HepG2 (cell line): ENCODE data around the gene HECTD1. TPM values are rescaled to one million over a fixed set of nuclear protein-coding genes. Genes with fewer than 3 reads are reported as not detected.

Experiments
- HDAC1 ChIP-seq: sonication (generic); formaldehyde crosslinking; IDR thresholded peaks from 2 replicates; pipeline ENCODE4 v1.5.1; 2020; ENCODE audit warnings: mild to moderate bottlenecking, missing genetic modification reagents
- HMG20A ChIP-seq: IDR thresholded peaks from 2 replicates; pipeline ENCODE4 v1.6.1; 2016; ENCODE audit warnings: borderline replicate concordance
- MEIS2 ChIP-seq: sonication (generic); formaldehyde crosslinking; IDR thresholded peaks from 2 replicates; pipeline ENCODE4 v1.9.0; 2021; ENCODE audit warnings: mild to moderate bottlenecking, missing genetic modification reagents
- MIER2 ChIP-seq: IDR thresholded peaks from 2 replicates; pipeline ENCODE4 v1.6.1; 2016; ENCODE audit warnings: missing biosample characterization, missing genetic modification reagents
- NFAT5 ChIP-seq: sonication (generic); formaldehyde crosslinking; IDR thresholded peaks from 2 replicates; pipeline ENCODE4 v1.4.0; 2020; ENCODE audit warnings: missing genetic modification reagents
- NFATC3 ChIP-seq: sonication (generic); formaldehyde crosslinking; IDR thresholded peaks from 2 replicates; pipeline ENCODE4 v1.5.1; 2020; ENCODE audit warnings: mild to moderate bottlenecking, missing genetic modification reagents
- PHF5A ChIP-seq: IDR thresholded peaks from one replicate; pipeline ENCODE4 v1.6.1; 2018; ENCODE audit warnings: low read depth, missing genetic modification reagents; ENCODE audit not compliant: unreplicated experiment
- POGZ ChIP-seq: sonication (generic); formaldehyde crosslinking; IDR thresholded peaks from 2 replicates; pipeline ENCODE4 v1.4.0; 2020; ENCODE audit warnings: mild to moderate bottlenecking, missing genetic modification reagents
- REL ChIP-seq: sonication (generic); formaldehyde crosslinking; conservative IDR thresholded peaks from 2 replicates; pipeline ENCODE4 v1.8.0; 2022; ENCODE audit warnings: mild to moderate bottlenecking, missing genetic modification reagents, moderate library complexity
- RELA ChIP-seq: sonication (generic); formaldehyde crosslinking; IDR thresholded peaks from 2 replicates; pipeline ENCODE4 v1.4.0; 2020; ENCODE audit warnings: missing genetic modification reagents
- SAFB2 ChIP-seq: sonication (generic); formaldehyde crosslinking; IDR thresholded peaks from 2 replicates; pipeline ENCODE4 v1.5.1; 2020; ENCODE audit warnings: missing genetic modification reagents, low read depth, mild to moderate bottlenecking, borderline replicate concordance
- SNAPC5 ChIP-seq: sonication (generic); formaldehyde crosslinking; IDR thresholded peaks from 2 replicates; pipeline ENCODE4 v1.8.1; 2023; ENCODE audit warnings: mild to moderate bottlenecking, missing genetic modification reagents, borderline replicate concordance
- SP5 ChIP-seq: IDR thresholded peaks from 2 replicates; pipeline ENCODE4 v1.6.1; 2016; ENCODE audit warnings: low read depth, borderline replicate concordance
- TFE3 ChIP-seq: IDR thresholded peaks from 2 replicates; pipeline ENCODE4 v1.6.1; 2016
- ZBTB43 ChIP-seq: sonication (generic); formaldehyde crosslinking; conservative IDR thresholded peaks from 2 replicates; pipeline ENCODE4 v1.4.0; 2020; ENCODE audit warnings: missing genetic modification reagents
- ZNF232 ChIP-seq: sonication (generic); formaldehyde crosslinking; IDR thresholded peaks from 2 replicates; pipeline ENCODE4 v1.4.0; 2020; ENCODE audit warnings: missing genetic modification reagents, borderline replicate concordance
- ZNF709 ChIP-seq: sonication (generic); formaldehyde crosslinking; IDR thresholded peaks from 2 replicates; pipeline ENCODE4 v1.5.0; 2020; ENCODE audit warnings: mild to moderate bottlenecking, missing genetic modification reagents
- ZSCAN25 ChIP-seq: sonication (generic); formaldehyde crosslinking; IDR thresholded peaks from 2 replicates; pipeline ENCODE4 v1.8.0; 2022; ENCODE audit warnings: mild to moderate bottlenecking, missing genetic modification reagents
- polyA plus RNA-seq, 8 experiments: library from polyadenylated mRNA; depleted of rRNA in 3 of 8; stranded (reverse) in 7 of 8; unstranded in 1 of 8; fragments of >200 nt; fragmentation: Illumina TruSeq in 4 of 8; extraction: Trizol in 4 of 8; gene quantifications; 2 replicates each; pipeline versions ENCODE4 v1.2.1 to v1.2.3, GENCODE V29; 2011 to 2016; ENCODE audit warnings: low read depth in 4 of 8, missing spikeins in 1 of 8, mixed read lengths in 1 of 8; ENCODE audit not compliant: insufficient read depth in 1 of 8
- total RNA-seq, 5 experiments: library from RNA; depleted of rRNA; stranded (reverse); fragments of >200 nt; fragmentation: Illumina TruSeq; extraction: Trizol; gene quantifications; 2 replicates each; pipeline ENCODE4 v1.2.3, GENCODE V29; 2016; ENCODE audit warnings: low read depth in 1 of 5
- TF ChIP-seq, protein P1 (sequence below): sonication (generic); formaldehyde crosslinking; IDR thresholded peaks from 2 replicates; pipeline ENCODE4 v1.5.0; 2020; ENCODE audit warnings: mild to moderate bottlenecking, missing genetic modification reagents

The HECTD1 gene
- total and polyA plus RNA-seq, 2 of the 13 experiments (the other 11 are each of a cell fraction or from before 2014, with no cell fraction given) = 312 to 560 TPM

DNA sequence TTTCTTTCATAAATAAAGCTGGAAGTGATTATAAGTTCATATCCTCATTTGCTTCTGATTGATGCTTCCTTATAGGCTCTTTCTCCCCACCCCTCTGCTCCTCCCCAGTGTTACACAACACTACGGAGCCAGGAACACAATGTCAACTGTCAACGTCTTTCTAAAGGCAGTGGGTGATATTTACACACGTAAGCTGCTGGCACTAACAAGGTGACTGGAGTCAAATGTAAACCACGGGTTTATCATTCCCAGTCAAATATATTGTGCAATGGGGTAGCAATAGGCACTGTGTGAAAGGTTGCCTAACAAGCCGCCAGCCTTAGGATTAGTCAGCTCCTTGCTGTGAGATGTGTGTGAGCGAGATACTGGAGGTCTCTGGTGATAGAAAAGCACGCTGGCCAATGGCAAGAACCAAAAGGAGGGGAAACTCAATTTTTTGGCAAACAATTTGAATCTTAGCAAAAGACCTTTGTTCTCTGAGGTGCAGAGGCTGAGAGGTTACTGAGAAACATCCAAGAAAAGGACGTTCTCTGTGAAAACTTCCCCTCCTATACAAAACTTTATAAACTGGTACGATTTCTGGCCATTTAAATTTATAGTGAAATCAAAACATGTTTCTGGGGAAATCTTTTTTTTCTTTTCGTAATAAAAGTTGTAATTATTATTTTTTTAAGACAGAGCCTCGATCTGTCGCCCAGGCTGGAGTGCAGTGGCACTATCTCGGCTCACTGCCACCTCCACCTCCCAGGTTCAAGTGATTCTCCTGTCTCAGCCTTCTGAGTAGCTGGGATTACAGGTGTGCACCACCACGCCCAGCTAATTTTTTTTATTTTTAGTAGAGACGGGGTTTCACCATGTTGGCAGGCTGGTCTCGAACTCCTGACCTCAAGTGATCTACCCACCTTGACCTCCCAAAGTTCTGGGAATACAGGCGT, 22.3 kb upstream of the HECTD1 start (continued):
- TF ChIP-seq ZNF232 (CRISPR knock-in tag) = peak; percentile 100
- peak; percentile 91 for TF ChIP-seq ZSCAN25 (CRISPR knock-in tag)
- TF ChIP-seq NFAT5 = peak; percentile 57; the same call in 1 of the 2 replicates
- TF ChIP-seq HDAC1 (CRISPR knock-in tag) = peak; percentile 100
- TF ChIP-seq ZNF709 (CRISPR knock-in tag) = peak; percentile 99
- peak; percentile 95 for TF ChIP-seq MIER2 (CRISPR knock-in tag)
- TF ChIP-seq ZBTB43 (CRISPR knock-in tag) = peak; percentile 100
- peak; percentile 98 for TF ChIP-seq REL
- TF ChIP-seq SP5 (CRISPR knock-in tag) = peak; percentile 100
- peak; percentile 100 for TF ChIP-seq MEIS2 (CRISPR knock-in tag)
- TF ChIP-seq NFATC3 = peak; percentile 99
- peak; percentile 98 for TF ChIP-seq RELA (CRISPR knock-in tag)
- peak; percentile 97 for TF ChIP-seq SNAPC5 (CRISPR knock-in tag)
- TF ChIP-seq TFE3 (CRISPR knock-in tag) = peak; percentile 100
- peak; percentile 100 for TF ChIP-seq HMG20A (CRISPR knock-in tag)
- TF ChIP-seq POGZ (CRISPR knock-in tag) = peak; percentile 100
- TF ChIP-seq PHF5A (CRISPR knock-in tag) = peak; percentile 100
- TF ChIP-seq, protein P1, sequence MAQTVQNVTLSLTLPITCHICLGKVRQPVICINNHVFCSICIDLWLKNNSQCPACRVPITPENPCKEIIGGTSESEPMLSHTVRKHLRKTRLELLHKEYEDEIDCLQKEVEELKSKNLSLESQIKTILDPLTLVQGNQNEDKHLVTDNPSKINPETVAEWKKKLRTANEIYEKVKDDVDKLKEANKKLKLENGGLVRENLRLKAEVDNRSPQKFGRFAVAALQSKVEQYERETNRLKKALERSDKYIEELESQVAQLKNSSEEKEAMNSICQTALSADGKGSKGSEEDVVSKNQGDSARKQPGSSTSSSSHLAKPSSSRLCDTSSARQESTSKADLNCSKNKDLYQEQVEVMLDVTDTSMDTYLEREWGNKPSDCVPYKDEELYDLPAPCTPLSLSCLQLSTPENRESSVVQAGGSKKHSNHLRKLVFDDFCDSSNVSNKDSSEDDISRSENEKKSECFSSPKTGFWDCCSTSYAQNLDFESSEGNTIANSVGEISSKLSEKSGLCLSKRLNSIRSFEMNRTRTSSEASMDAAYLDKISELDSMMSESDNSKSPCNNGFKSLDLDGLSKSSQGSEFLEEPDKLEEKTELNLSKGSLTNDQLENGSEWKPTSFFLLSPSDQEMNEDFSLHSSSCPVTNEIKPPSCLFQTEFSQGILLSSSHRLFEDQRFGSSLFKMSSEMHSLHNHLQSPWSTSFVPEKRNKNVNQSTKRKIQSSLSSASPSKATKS (CRISPR knock-in tag) = peak; percentile 99
- TF ChIP-seq SAFB2 (CRISPR knock-in tag) = peak; percentile 98; the same call in 1 of the 2 replicates
